ENCODE measurements around the gene EDIL3. TPM values are rescaled to one million over a fixed set of nuclear protein-coding genes. Genes with fewer than 3 reads are reported as not detected.

EDIL3 gene
- total RNA-seq, 4 donors from 2014 or later, result 14.8 to 29.0 (median 20.2) TPM

DNA sequence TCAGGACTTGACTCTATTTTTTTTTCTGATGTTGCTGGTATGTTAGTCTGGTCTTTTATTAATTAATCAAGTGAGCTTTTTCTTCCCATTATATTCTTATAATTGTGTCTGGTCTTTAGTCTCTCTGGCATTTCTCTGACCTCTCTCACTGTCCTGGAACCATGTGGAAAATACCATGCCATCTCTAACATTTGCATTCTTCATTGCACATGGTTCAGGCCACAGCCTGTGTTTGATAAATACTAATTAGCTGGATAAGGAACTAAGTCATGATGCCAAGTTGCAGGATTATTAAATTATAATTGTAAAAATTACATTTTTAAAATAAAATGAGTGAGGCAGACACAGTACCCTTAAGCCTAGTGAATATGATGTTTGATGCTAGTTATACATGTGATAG lies 155.6 kb downstream of the EDIL3 start:
- H3K4me3 ChIP-seq (ENCODE audit: low read depth, poor library complexity, severe bottlenecking), result no peak overlapping the region
- intact Hi-C loops (cut with DNase I; ENCODE audit: low total_unique reads), result no loop called here
- TF ChIP-seq, protein P1, sequence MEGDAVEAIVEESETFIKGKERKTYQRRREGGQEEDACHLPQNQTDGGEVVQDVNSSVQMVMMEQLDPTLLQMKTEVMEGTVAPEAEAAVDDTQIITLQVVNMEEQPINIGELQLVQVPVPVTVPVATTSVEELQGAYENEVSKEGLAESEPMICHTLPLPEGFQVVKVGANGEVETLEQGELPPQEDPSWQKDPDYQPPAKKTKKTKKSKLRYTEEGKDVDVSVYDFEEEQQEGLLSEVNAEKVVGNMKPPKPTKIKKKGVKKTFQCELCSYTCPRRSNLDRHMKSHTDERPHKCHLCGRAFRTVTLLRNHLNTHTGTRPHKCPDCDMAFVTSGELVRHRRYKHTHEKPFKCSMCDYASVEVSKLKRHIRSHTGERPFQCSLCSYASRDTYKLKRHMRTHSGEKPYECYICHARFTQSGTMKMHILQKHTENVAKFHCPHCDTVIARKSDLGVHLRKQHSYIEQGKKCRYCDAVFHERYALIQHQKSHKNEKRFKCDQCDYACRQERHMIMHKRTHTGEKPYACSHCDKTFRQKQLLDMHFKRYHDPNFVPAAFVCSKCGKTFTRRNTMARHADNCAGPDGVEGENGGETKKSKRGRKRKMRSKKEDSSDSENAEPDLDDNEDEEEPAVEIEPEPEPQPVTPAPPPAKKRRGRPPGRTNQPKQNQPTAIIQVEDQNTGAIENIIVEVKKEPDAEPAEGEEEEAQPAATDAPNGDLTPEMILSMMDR (IDR thresholded peaks at IDR 0.05), result no peak
- no peak for TF ChIP-seq POLR2A (IDR thresholded peaks at IDR 0.05)
- DNase-seq (ENCODE audit: low spot score in 2 of 2), result no peak

DNA sequence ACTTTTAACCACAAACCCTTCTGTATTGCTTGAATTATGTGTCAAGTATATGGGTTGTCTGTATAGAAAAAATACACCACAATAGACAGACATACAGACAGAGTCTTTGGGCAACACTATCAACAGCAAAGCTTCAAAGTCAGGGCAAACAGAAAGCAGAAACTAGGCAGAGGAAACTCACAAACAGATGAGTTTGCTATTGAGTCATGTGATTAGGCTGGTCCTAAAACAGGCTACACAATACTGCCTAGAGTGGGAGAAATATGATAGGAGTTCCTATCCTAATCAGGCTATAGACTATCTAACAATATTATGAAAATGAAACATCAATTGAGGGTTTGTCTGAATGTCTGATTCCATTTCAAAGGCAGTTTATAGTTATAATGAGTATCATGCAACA lies 156.4 kb downstream of the EDIL3 start:
- TF ChIP-seq, protein P1 (IDR thresholded peaks at IDR 0.05), result no peak
- no peak for TF ChIP-seq POLR2A (IDR thresholded peaks at IDR 0.05)
- no peak for DNase-seq (ENCODE audit: low spot score in 2 of 2)
- H3K4me3 ChIP-seq (ENCODE audit: low read depth, poor library complexity, severe bottlenecking), result no peak overlapping the region
- intact Hi-C loops (cut with DNase I; ENCODE audit: low total_unique reads), result no loop called here

- intact Hi-C loops (cut with DNase I; ENCODE audit: low total_unique reads), result no loop called here
- H3K4me3 ChIP-seq (ENCODE audit: low read depth, poor library complexity, severe bottlenecking), result no peak overlapping the region
- TF ChIP-seq, protein P1 (IDR thresholded peaks at IDR 0.05), result no peak
- TF ChIP-seq POLR2A (IDR thresholded peaks at IDR 0.05), result no peak
- no peak for DNase-seq (ENCODE audit: low spot score in 2 of 2)
These were observed 157.4 kb downstream of the EDIL3 start for GRCh38 chr5:84227236-84227635.

DNA sequence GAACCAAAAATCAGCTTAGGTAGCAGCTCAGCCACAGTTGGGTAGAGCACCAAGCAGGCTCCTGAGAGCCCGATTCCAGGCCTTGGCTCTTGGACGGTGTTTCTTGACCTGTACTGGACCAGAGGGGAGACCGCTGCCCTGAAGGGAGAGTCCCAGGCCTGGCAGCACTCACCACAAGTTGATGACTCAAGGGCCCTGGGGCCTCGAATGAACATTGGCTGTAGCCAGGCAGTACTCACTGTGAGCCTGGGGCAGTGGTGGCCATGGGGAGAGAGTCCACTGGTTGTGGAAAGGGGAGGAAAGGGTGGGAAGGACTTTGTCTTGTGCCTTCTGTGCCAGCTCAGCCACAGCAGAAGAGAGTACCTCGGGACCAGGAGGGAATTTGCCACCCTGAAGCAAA lies 166.1 kb downstream of the EDIL3 start:
- no peak for DNase-seq (ENCODE audit: low spot score in 2 of 2)
- WGBS, 2 donors, result 51 to 69% methylated on average over 4 to 5 of the region's 5 CpGs
- intact Hi-C loops (cut with DNase I; ENCODE audit: low total_unique reads), result no loop called here
- no peak for TF ChIP-seq POLR2A (IDR thresholded peaks at IDR 0.05)
- TF ChIP-seq, protein P1 (IDR thresholded peaks at IDR 0.05), result no peak
- H3K4me3 ChIP-seq (ENCODE audit: low read depth, poor library complexity, severe bottlenecking), result no peak overlapping the region

DNA sequence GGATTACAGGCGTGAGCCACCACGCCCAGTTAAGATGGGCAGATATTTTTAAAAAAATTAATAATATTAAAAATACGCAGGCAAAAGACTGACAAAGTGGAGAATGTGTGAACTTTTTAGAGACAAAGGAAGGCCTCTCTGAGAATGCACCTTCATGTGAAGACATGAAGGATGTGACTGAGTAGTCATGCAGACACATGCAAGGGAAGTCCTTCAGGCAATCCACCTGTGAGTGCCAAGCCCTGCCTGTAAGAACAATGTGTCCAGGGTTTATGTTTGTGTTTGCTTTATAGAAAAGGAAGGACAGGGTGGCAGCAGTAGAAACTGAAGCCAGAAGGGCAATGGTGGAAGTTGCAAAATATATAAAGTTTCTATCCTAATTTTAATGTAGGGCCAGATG lies 169.2 kb downstream of the EDIL3 start:
- intact Hi-C loops (cut with DNase I; ENCODE audit: low total_unique reads), result no loop called here
- no peak overlapping the region for H3K4me3 ChIP-seq (ENCODE audit: low read depth, poor library complexity, severe bottlenecking)
- WGBS, 2 donors, result 61 to 64% methylated on average over 3 of the region's 3 CpGs
- TF ChIP-seq, protein P1 (IDR thresholded peaks at IDR 0.05), result no peak
- TF ChIP-seq POLR2A (IDR thresholded peaks at IDR 0.05), result no peak
- no peak for DNase-seq (ENCODE audit: low spot score in 2 of 2)

GRCh38 chr5:84213861-84214260 lies 170.8 kb downstream of the EDIL3 start:
- intact Hi-C loops (cut with DNase I; ENCODE audit: low total_unique reads), result no loop called here
- no peak for TF ChIP-seq POLR2A (IDR thresholded peaks at IDR 0.05)
- DNase-seq (ENCODE audit: low spot score in 2 of 2), result no peak
- H3K4me3 ChIP-seq (ENCODE audit: low read depth, poor library complexity, severe bottlenecking), result no peak overlapping the region
- WGBS, 2 donors, result 87 to 93% methylated on average over 1 of the region's 1 CpG

Measured in lower leg skin (tissue), 4 donors.